Measurements from ENCODE around the gene KHNYN.
A peak's percentile ranks its signal among the peaks of the same experiment; 100 is the strongest.

The KHNYN gene

GRCh38 chr14:24435192-24435810 lies 5.5 kb downstream of the KHNYN start:
- H3K36me3 ChIP-seq (ENCODE audit: control insufficient read depth, insufficient read depth, low read length), result peaks cover 58% of the 10 kb centered on the region

GRCh38 chr14:24435998-24436354 lies 6.2 kb downstream of the KHNYN start:
- Histone ChIP-seq H3K9ac (ENCODE audit: low read length) (no peak overlapping the region), H3K9me3 (ENCODE audit: control insufficient read depth, insufficient read depth, low read depth, low read length) (no peaks in the 10 kb centered on the region), H3K4me3 (ENCODE audit: low read depth, low read length) (no peak overlapping the region), H3K27me3 (ENCODE audit: control insufficient read depth, insufficient read depth, low read length) (no peaks in the 10 kb centered on the region), H3K4me1 (ENCODE audit: control insufficient read depth, insufficient read depth, low read length) (peaks cover 9% of the 10 kb centered on the region), H3K27ac (ENCODE audit: low read depth, low read length) (no peak overlapping the region), H3K36me3 (ENCODE audit: control insufficient read depth, insufficient read depth, low read length) (peaks cover 65% of the 10 kb centered on the region)

More at GRCh38 chr14:24435192-24435810, 5.5 kb downstream of the KHNYN start:
- no peak overlapping the region for H3K9ac ChIP-seq (ENCODE audit: low read length)
- no peaks in the 10 kb centered on the region for H3K27me3 ChIP-seq (ENCODE audit: control insufficient read depth, insufficient read depth, low read length)
- H3K9me3 ChIP-seq (ENCODE audit: control insufficient read depth, insufficient read depth, low read depth, low read length), result no peaks in the 10 kb centered on the region
- no peak overlapping the region for H3K4me3 ChIP-seq (ENCODE audit: low read depth, low read length)
- no peak overlapping the region for H3K27ac ChIP-seq (ENCODE audit: low read depth, low read length)
- peaks cover 12% of the 10 kb centered on the region for H3K4me1 ChIP-seq (ENCODE audit: control insufficient read depth, insufficient read depth, low read length)

GRCh38 chr14:24436355-24437019 lies 6.7 kb downstream of the KHNYN start:
- Histone ChIP-seq H3K27ac (ENCODE audit: low read depth, low read length) (no peak overlapping the region), H3K4me3 (ENCODE audit: low read depth, low read length) (no peak overlapping the region), H3K36me3 (ENCODE audit: control insufficient read depth, insufficient read depth, low read length) (peaks cover 69% of the 10 kb centered on the region), H3K9me3 (ENCODE audit: control insufficient read depth, insufficient read depth, low read depth, low read length) (no peaks in the 10 kb centered on the region), H3K9ac (ENCODE audit: low read length) (no peak overlapping the region), H3K27me3 (ENCODE audit: control insufficient read depth, insufficient read depth, low read length) (no peaks in the 10 kb centered on the region), H3K4me1 (ENCODE audit: control insufficient read depth, insufficient read depth, low read length) (peaks cover 4% of the 10 kb centered on the region)

- no peaks in the 10 kb centered on the region for H3K4me1 ChIP-seq (ENCODE audit: control insufficient read depth, insufficient read depth, low read length)
- no peak overlapping the region for H3K27ac ChIP-seq (ENCODE audit: low read depth, low read length)
- peaks cover 69% of the 10 kb centered on the region for H3K36me3 ChIP-seq (ENCODE audit: control insufficient read depth, insufficient read depth, low read length)
- no peak overlapping the region for H3K9ac ChIP-seq (ENCODE audit: low read length)
- no peaks in the 10 kb centered on the region for H3K9me3 ChIP-seq (ENCODE audit: control insufficient read depth, insufficient read depth, low read depth, low read length)
- H3K4me3 ChIP-seq (ENCODE audit: low read depth, low read length), result no peak overlapping the region
- no peaks in the 10 kb centered on the region for H3K27me3 ChIP-seq (ENCODE audit: control insufficient read depth, insufficient read depth, low read length)
Measured at GRCh38 chr14:24437020-24437735, 7.4 kb downstream of the KHNYN start.

- H3K27me3 ChIP-seq (ENCODE audit: control insufficient read depth, insufficient read depth, low read length), result no peaks in the 10 kb centered on the region
- H3K9ac ChIP-seq (ENCODE audit: low read length), result no peak overlapping the region
- H3K4me3 ChIP-seq (ENCODE audit: low read depth, low read length), result no peak overlapping the region
- H3K36me3 ChIP-seq (ENCODE audit: control insufficient read depth, insufficient read depth, low read length), result peaks cover 65% of the 10 kb centered on the region
- H3K4me1 ChIP-seq (ENCODE audit: control insufficient read depth, insufficient read depth, low read length), result no peaks in the 10 kb centered on the region
- H3K9me3 ChIP-seq (ENCODE audit: control insufficient read depth, insufficient read depth, low read depth, low read length), result no peaks in the 10 kb centered on the region
- H3K27ac ChIP-seq (ENCODE audit: low read depth, low read length), result no peak overlapping the region
Measured at GRCh38 chr14:24437736-24438067, 7.9 kb downstream of the KHNYN start.

- peaks cover 57% of the 10 kb centered on the region for H3K36me3 ChIP-seq (ENCODE audit: control insufficient read depth, insufficient read depth, low read length)
Measured at GRCh38 chr14:24438223-24439097, 8.7 kb downstream of the KHNYN start.

GRCh38 chr14:24439257-24439656 lies 9.5 kb downstream of the KHNYN start:
- Histone ChIP-seq H3K27me3 (ENCODE audit: control insufficient read depth, insufficient read depth, low read length) (no peaks in the 10 kb centered on the region), H3K9me3 (ENCODE audit: control insufficient read depth, insufficient read depth, low read depth, low read length) (no peaks in the 10 kb centered on the region), H3K9ac (ENCODE audit: low read length) (no peak overlapping the region), H3K36me3 (ENCODE audit: control insufficient read depth, insufficient read depth, low read length) (peaks cover 52% of the 10 kb centered on the region), H3K27ac (ENCODE audit: low read depth, low read length) (no peak overlapping the region), H3K4me1 (ENCODE audit: control insufficient read depth, insufficient read depth, low read length) (no peaks in the 10 kb centered on the region), H3K4me3 (ENCODE audit: low read depth, low read length) (no peak overlapping the region)

More at GRCh38 chr14:24438223-24439097, 8.7 kb downstream of the KHNYN start:
- Histone ChIP-seq H3K27me3 (ENCODE audit: control insufficient read depth, insufficient read depth, low read length) (no peaks in the 10 kb centered on the region), H3K27ac (ENCODE audit: low read depth, low read length) (no peak overlapping the region), H3K4me1 (ENCODE audit: control insufficient read depth, insufficient read depth, low read length) (no peaks in the 10 kb centered on the region), H3K4me3 (ENCODE audit: low read depth, low read length) (no peak overlapping the region), H3K9me3 (ENCODE audit: control insufficient read depth, insufficient read depth, low read depth, low read length) (no peaks in the 10 kb centered on the region), H3K9ac (ENCODE audit: low read length) (no peak overlapping the region)

DNA sequence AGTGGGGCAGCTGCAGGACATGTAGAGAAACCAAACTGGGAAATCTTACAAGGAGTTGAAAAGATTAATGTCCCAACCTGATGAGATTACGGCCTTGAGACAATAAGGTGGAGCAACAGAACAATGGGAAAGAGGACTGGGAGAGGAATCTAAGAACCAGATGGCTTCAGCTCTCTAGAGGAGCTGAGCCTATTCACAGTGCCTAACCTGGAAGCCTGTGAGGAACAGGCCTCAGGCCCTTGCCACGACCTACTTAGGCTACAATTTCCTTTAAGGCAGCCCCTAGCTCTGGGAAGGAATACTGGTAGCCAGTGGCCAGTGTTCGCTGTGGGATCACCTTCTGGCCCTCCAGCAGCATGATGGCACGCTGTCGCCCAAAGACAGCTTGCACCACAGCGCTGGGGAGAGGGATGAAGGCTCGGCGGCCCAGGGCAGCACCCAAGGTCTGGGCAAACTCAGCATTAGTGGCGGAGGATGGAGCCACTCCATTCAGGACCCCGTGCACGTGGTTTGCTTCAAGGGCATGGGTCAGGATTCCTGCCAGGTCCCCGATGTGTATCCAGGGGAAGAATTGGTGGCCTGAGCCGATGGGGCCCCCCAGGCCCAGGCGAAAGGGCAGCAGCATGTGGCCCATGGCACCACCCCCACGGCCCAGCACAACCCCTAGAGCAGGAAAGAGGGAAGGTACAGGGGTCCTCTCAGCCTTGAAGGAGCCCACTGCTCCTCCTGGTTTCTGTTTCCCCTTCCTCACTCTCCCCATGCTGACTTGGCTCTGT lies 10.3 kb downstream of the KHNYN start:
- H3K27ac ChIP-seq (ENCODE audit: low read depth, low read length), result no peak overlapping the region
- H3K9me3 ChIP-seq (ENCODE audit: control insufficient read depth, insufficient read depth, low read depth, low read length), result no peaks in the 10 kb centered on the region
- peaks cover 52% of the 10 kb centered on the region for H3K36me3 ChIP-seq (ENCODE audit: control insufficient read depth, insufficient read depth, low read length)
- H3K4me3 ChIP-seq (ENCODE audit: low read depth, low read length), result no peak overlapping the region
- H3K4me1 ChIP-seq (ENCODE audit: control insufficient read depth, insufficient read depth, low read length), result no peaks in the 10 kb centered on the region
- no peaks in the 10 kb centered on the region for H3K27me3 ChIP-seq (ENCODE audit: control insufficient read depth, insufficient read depth, low read length)
- no peak overlapping the region for H3K9ac ChIP-seq (ENCODE audit: low read length)

- no peaks in the 10 kb centered on the region for H3K4me1 ChIP-seq (ENCODE audit: control insufficient read depth, insufficient read depth, low read length)
- H3K4me3 ChIP-seq (ENCODE audit: low read depth, low read length), result no peak overlapping the region
- no peaks in the 10 kb centered on the region for H3K9me3 ChIP-seq (ENCODE audit: control insufficient read depth, insufficient read depth, low read depth, low read length)
- peaks cover 52% of the 10 kb centered on the region for H3K36me3 ChIP-seq (ENCODE audit: control insufficient read depth, insufficient read depth, low read length)
- no peak overlapping the region for H3K9ac ChIP-seq (ENCODE audit: low read length)
- no peaks in the 10 kb centered on the region for H3K27me3 ChIP-seq (ENCODE audit: control insufficient read depth, insufficient read depth, low read length)
- no peak overlapping the region for H3K27ac ChIP-seq (ENCODE audit: low read depth, low read length)
Measured at GRCh38 chr14:24440606-24441399, 11.0 kb downstream of the KHNYN start.

DNA sequence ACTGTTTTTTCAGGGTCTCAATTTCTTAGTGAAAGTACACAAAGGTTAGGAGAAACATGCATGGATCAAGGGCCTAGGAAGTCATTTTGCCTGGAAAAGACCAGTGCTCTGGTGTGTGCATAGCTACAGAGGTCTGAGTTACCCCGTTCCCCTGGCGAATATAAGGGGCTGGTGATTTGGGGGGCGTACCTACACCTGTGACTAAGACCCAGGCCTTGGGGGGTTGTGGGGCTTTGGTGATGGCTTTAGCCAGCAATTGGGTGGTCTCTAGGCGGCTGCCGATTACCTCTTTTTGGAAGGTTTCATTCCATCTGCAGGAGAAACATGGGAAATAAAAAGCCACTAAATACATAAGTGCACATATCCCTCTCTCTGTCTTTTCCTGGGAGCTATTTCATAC lies 11.7 kb downstream of the KHNYN start:
- Histone ChIP-seq H3K36me3 (ENCODE audit: control insufficient read depth, insufficient read depth, low read length) (peaks cover 47% of the 10 kb centered on the region), H3K9ac (ENCODE audit: low read length) (peak overlapping the region; percentile 94), H3K27ac (ENCODE audit: low read depth, low read length) (no peak overlapping the region), H3K27me3 (ENCODE audit: control insufficient read depth, insufficient read depth, low read length) (no peaks in the 10 kb centered on the region), H3K4me3 (ENCODE audit: low read depth, low read length) (peak overlapping the region; percentile 85), H3K9me3 (ENCODE audit: control insufficient read depth, insufficient read depth, low read depth, low read length) (no peaks in the 10 kb centered on the region), H3K4me1 (ENCODE audit: control insufficient read depth, insufficient read depth, low read length) (no peaks in the 10 kb centered on the region)

All from HUES6 (cell line).